Stromal cell of bone marrow (primary cell): ENCODE data around the gene DUX4.
"Not testable (repeated sequence)": the region's sequence is repeated elsewhere in the genome, so short reads cannot be mapped to it uniquely, and the experiment has no call there.

ENCODE experiments used
- DNase-seq: peaks from one replicate; pipeline ENCODE4 v3.0.0-alpha.2; 2012; ENCODE audit warnings: low read depth

DUX4 gene

GRCh38 chr4:190173428-190173827 is at the start of gene DUX4:
TSS of gene DUX4 (plus strand) at chr4:190173774. CDS start at chr4:190173774, 0 bp downstream.
- not testable (repeated sequence) for DNase-seq

DNA sequence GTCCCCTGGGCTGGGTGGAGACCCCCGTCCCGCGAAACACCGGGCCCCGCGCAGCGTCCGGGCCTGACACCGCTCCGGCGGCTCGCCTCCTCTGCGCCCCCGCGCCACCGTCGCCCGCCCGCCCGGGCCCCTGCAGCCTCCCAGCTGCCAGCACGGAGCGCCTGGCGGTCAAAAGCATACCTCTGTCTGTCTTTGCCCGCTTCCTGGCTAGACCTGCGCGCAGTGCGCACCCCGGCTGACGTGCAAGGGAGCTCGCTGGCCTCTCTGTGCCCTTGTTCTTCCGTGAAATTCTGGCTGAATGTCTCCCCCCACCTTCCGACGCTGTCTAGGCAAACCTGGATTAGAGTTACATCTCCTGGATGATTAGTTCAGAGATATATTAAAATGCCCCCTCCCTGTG is 1.9 kb downstream of the DUX4 start:
- not testable (repeated sequence) for DNase-seq

DNA sequence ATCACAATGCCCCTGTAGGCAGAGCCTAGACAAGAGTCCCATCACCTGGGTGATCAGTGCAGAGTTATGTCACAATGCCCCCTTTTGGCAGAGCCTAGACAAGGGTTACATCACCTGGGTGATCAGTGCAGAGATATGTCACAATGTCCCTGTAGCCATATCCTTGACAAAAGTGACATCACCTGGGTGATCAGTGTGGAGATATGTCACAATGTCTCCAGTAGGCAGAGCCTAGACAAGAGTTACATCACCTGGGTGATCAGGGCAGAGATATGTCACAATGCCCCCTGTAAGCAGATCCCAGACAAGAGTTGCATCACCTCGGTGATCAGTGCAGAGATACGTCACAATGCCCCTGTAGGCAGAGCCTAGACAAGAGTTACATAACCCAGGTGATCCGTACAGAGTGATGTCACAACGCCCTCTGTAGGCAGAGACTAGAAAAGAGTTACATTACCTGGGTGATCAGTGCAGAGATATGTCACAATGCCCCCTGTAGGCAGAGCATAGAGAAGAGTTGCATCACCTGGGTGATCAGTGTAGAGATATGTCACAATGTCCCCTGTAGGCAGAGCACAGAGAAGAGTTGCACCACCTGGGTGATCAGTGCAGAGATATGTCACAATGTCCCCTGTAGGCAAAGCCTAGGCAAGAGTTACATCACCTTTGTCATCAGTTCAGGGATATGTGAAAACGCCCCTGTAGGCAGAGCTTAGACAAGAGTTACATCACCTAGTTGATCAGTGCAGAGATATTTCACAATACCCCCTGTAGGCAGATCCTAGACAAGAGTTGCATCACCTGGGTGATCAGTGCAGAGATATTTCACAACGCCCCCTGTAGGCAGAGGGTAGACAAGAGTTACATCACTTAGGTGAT is 4.4 kb downstream of the DUX4 start:
- not testable (repeated sequence) for DNase-seq

GRCh38 chr4:190178606-190178990 is 5.0 kb downstream of the DUX4 start:
- not testable (repeated sequence) for DNase-seq

- DNase-seq = not testable (repeated sequence)
These were observed 5.6 kb downstream of the DUX4 start for GRCh38 chr4:190179030-190179739.

- not testable (repeated sequence) for DNase-seq
These were observed 6.1 kb downstream of the DUX4 start for GRCh38 chr4:190179740-190180094.

DNA sequence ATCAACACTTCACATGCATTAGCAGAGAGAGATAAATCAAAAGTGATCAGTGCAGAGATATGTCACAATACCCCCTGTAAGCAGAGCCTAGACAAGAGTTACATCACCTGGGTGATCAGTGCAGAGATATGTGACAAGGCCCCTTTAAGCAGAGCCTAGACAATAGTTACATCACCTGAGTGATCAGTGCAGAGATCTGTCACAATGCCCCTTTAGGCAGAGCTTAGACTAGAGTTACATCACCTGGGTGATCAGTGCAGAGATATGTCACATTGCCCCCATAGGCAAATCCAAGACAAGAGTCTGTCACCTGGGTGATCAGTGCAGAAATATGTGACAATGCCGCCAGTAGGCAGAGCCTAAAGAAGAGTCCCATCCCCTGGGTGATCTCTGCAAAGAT is 7.4 kb downstream of the DUX4 start:
- DNase-seq = not testable (repeated sequence)

DNA sequence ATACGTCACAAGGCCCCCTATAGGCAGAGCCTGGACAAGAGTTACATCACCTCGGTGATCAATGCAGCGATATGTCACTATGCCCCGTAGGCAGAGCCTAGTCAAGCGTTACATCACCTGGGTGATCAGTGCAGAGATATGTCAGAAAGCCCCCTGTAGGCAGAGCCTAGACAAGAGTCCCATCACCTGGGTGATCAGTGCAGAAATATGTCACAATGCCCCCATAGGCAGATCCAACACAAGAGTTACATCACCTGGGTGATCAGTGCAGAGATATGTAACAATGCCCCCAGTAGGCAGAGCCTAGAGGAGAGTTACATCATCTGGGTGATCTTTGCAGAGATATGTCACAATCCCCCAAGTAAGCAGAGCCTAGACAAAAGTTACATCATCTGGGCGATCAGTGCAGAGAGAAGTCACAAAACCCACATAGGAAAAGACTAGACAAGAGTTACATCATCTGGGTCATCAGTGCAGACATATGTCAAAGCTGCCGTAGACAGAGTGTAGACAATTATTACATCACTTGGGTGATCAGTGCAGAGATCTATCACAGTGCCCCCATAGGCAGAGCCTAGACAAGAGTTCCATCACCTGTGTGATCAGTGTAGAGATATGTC is 8.0 kb downstream of the DUX4 start:
- not testable (repeated sequence) for DNase-seq

- DNase-seq = not testable (repeated sequence)
These were observed 29.9 kb downstream of the DUX4 start for GRCh38 chr4:190203510-190203909.
